NCI-H2196 treated with DMSO at 0.1 percent for 48 hours (cell line): ENCODE measurements around the gene ROCK2.

Experiments used
- DNase-seq: peaks from one replicate; lab custom pipeline; 2025; ENCODE audit not compliant: unreplicated experiment; lab: John Stamatoyannopoulos, UW

ROCK2 gene

DNA sequence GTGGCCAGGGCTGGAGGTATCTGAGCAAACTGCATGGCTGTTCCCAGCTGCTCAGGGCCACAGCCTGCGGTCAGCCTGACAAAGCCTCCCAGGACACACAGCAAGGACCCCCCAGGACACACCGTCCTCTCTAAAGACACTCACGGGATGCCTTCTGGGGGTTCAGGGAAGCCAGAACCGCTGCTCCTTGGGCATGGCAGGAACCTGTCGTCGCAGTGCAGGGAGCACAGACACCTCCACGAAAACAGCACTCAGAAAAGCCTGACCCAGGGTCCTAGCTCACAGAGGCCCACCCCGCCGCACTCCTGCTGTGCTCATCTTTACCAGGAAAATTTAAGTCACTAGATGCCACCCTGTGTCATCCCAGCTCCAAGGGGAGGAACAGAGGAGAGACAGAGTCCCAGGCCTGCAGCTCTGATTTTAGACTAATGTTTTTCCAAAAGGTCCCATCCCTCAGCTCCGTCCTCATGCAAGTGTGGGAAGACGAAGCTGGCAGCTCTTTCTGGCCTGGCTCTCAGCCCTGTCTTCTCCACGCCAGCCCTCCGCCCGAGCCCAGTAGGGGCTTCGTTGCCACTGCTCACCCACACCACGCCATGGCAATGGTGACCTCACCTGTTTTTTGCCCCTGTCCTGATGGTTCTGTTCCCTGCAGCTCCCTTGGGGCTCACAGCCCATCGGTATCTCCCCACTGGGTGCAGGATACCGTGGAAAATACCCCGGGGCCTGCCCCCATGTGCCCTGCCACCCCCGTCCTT, 213.1 kb downstream of the ROCK2 start:
- DNase-seq, result no peak
